Epithelial cell of prostate (primary cell): ENCODE measurements around the gene TSHB.
"Not testable (repeated sequence)": the region's sequence is repeated elsewhere in the genome, so short reads cannot be mapped to it uniquely, and the experiment has no call there.

Experiments
- DNase-seq: peaks from one replicate; pipeline ENCODE4 v3.0.0-alpha.2; 2011; ENCODE audit warnings: low read depth, low spot score
- H3K27ac ChIP-seq: fragments of 450-650 bp; 2 replicates; pipeline ENCODE4 v1.5.1; 2017; ENCODE audit warnings: mild to moderate bottlenecking

Gene TSHB

GRCh38 chr1:115029526-115029925, at the start of gene TSHB:
Gene TSHB, plus strand, starts transcription at chr1:115029826. Its CDS starts 3,537 bp downstream, at chr1:115033363.
- H3K27ac ChIP-seq, result no peak within 1 kb of the TSS

GRCh38 chr1:114982251-114982650, 47.4 kb upstream of the TSHB start:
- DNase-seq, result no peak
- H3K27ac ChIP-seq, result no peak overlapping the region

More at GRCh38 chr1:115029526-115029925, at the start of gene TSHB:
- DNase-seq, result no peak

GRCh38 chr1:114986286-114986685, 43.3 kb upstream of the TSHB start:
- no peak for DNase-seq
- H3K27ac ChIP-seq, result peak overlapping the region; percentile 48

GRCh38 chr1:114988095-114988494, 41.5 kb upstream of the TSHB start:
- no peak for DNase-seq
- no peak overlapping the region for H3K27ac ChIP-seq

- no peak for DNase-seq
- no peak overlapping the region for H3K27ac ChIP-seq
Observed at GRCh38 chr1:114997510-114998289, 31.9 kb upstream of the TSHB start.

- H3K27ac ChIP-seq, result peak overlapping the region; percentile 32
- DNase-seq, result peak; percentile 27
Observed at GRCh38 chr1:115006191-115006590, 23.4 kb upstream of the TSHB start.

- H3K27ac ChIP-seq, result no peak overlapping the region
- no peak for DNase-seq
Observed at GRCh38 chr1:115012006-115012405, 17.6 kb upstream of the TSHB start.

- no peak for DNase-seq
- H3K27ac ChIP-seq, result no peak overlapping the region
Observed at GRCh38 chr1:115012434-115012833, 17.2 kb upstream of the TSHB start.

GRCh38 chr1:115013792-115014191, 15.8 kb upstream of the TSHB start:
- no peak overlapping the region for H3K27ac ChIP-seq
- no peak for DNase-seq

GRCh38 chr1:115019549-115019948, 10.1 kb upstream of the TSHB start:
- H3K27ac ChIP-seq, DNase-seq: not testable (repeated sequence)

GRCh38 chr1:115021145-115021544, 8.5 kb upstream of the TSHB start:
- DNase-seq, result no peak
- H3K27ac ChIP-seq, result no peak overlapping the region

GRCh38 chr1:115023593-115023992, 6.0 kb upstream of the TSHB start:
- DNase-seq, result no peak
- H3K27ac ChIP-seq, result no peak overlapping the region

GRCh38 chr1:115031595-115031994, 2.0 kb downstream of the TSHB start:
- no peak for DNase-seq
- H3K27ac ChIP-seq, result no peak overlapping the region

GRCh38 chr1:115035652-115036051, 6.0 kb downstream of the TSHB start:
- no peak for DNase-seq

GRCh38 chr1:115036814-115037507, 7.3 kb downstream of the TSHB start:
- H3K27ac ChIP-seq, result no peak overlapping the region
- no peak for DNase-seq

More at GRCh38 chr1:115035652-115036051, 6.0 kb downstream of the TSHB start:
- H3K27ac ChIP-seq, result no peak overlapping the region

- DNase-seq, result no peak
Observed at GRCh38 chr1:115040501-115040900, 10.9 kb downstream of the TSHB start.

GRCh38 chr1:115041654-115042053, 12.0 kb downstream of the TSHB start:
- no peak for DNase-seq

More at GRCh38 chr1:115040501-115040900, 10.9 kb downstream of the TSHB start:
- H3K27ac ChIP-seq, result no peak overlapping the region

GRCh38 chr1:115046751-115047150, 17.1 kb downstream of the TSHB start:
- DNase-seq, result no peak
- H3K27ac ChIP-seq, result no peak overlapping the region

More at GRCh38 chr1:115041654-115042053, 12.0 kb downstream of the TSHB start:
- no peak overlapping the region for H3K27ac ChIP-seq

GRCh38 chr1:115051850-115052249, 22.2 kb downstream of the TSHB start:
- DNase-seq, result peak; percentile 66
- peak overlapping the region; percentile 45 for H3K27ac ChIP-seq

- DNase-seq, result no peak
- H3K27ac ChIP-seq, result peak overlapping the region; percentile 45
Observed at GRCh38 chr1:115052454-115053083, 22.9 kb downstream of the TSHB start.

GRCh38 chr1:115056395-115056798, 26.8 kb downstream of the TSHB start:
- H3K27ac ChIP-seq, result no peak overlapping the region
- no peak for DNase-seq
